ENCODE data around the gene DNAJC5G.
"Not testable (repeated sequence)": the region's sequence is repeated elsewhere in the genome, so short reads cannot be mapped to it uniquely, and the experiment has no call there.

DNAJC5G gene

DNA sequence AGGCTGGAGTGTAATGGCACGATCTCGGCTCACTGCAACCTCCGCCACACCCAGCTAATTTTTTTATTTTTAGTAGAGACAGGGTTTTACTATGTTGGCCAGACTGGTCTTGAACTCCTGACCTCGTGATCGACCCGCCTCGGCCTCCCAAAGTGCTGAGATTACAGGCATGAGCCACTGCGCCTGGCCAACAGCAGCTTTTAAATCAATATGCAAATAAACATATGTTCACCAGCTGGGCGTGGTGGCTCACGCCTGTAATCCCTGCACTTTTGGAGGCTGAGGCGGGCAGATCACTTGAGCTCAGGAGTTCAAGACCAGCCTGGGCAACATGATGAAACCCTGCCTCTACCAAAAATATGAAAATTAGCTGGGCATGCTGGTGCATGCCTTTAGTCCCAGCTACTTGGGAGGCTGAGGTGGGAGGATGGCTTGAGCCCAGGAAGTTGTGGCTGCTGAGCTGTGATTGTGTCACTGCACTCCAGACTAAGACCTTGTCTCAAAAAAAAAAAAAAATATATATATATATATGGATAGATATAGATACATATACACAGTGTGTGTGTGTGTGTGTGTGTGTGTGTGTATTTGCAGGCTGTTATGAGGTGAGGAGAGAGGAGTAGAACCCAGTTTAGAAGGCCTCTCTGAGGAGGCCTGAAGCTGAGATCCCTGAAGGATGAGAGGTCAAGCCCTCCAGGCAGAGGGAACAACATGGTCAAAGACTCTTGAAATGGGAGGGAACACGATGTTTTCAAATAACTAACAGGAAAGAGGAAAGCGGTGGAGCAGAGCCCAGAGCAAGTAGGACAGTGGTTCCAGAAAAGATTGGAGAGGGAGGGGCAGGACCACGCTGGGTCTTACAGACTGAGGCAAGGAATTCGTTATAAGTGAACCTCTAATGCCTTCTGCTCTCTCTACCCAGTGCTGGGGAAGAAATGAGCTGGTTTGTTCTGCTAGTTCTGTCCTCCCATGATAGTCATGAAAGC, 2.4 kb upstream of the DNAJC5G start:
- in situ Hi-C loops (cut with MboI; ENCODE audit: low pct_unique_long_range_greater_than_20kb, low sequenced_read_pairs): not testable (repeated sequence)

GRCh38 chr2:27278010-27278409, 2.8 kb downstream of the DNAJC5G start:
- no peak for DNase-seq
- in situ Hi-C loops (cut with MboI; ENCODE audit: low pct_unique_long_range_greater_than_20kb, low sequenced_read_pairs): no loop called here

More for the DNA sequence above, 2.4 kb upstream of the DNAJC5G start:
- peak; percentile 50 for DNase-seq

GRCh38 chr2:27280826-27281225, 5.6 kb downstream of the DNAJC5G start:
- DNase-seq: no peak
- in situ Hi-C loops (cut with MboI; ENCODE audit: low pct_unique_long_range_greater_than_20kb, low sequenced_read_pairs): no loop called here

GRCh38 chr2:27281442-27281841, 6.2 kb downstream of the DNAJC5G start:
- no peak for DNase-seq
- in situ Hi-C loops (cut with MboI; ENCODE audit: low pct_unique_long_range_greater_than_20kb, low sequenced_read_pairs): no loop called here

DNA sequence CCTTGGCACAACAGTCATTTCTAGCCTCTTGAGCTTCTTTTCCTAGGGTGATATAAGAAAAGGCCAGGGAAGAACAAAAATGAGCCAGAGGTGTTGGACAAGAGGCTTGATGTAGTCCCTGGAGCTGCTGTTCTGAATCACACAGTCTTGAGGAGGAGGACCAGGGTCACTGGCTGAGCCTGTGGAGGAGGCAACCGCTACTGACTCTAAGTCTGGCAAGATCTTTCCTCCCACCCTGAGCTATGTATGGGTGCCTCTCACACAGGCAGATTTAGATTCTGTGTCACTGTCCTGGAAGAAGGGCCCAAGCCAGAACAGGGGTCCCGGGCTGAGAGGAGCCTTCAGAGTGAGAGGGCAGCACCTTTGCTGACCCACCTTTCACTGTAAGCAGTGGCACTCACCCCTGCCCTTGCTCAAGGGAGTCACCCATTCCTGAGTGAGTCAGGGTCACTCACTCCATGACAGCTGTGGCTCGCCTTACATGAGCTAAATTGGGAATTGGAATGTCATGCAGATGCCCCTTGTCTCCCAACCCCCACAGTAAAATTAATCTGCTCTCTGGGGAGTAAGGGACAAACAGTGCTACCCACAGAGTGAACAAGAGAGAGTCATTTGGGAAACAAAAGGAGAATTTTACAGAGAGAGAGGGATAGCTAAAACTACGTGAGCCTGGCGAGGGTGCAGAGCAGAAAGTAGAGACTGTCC, 6.8 kb downstream of the DNAJC5G start, which contains the start of gene TRIM54:
TSS of gene TRIM54 (plus strand) at position 575 of the 705 bp plus-strand sequence. CDS start 303 bp downstream, outside the sequence.
- in situ Hi-C loops (cut with MboI; ENCODE audit: low pct_unique_long_range_greater_than_20kb, low sequenced_read_pairs): no loop called here

GRCh38 chr2:27282892-27283291, 7.7 kb downstream of the DNAJC5G start:
- in situ Hi-C loops (cut with MboI; ENCODE audit: low pct_unique_long_range_greater_than_20kb, low sequenced_read_pairs): no loop called here
- DNase-seq: no peak

More for the DNA sequence above, 6.8 kb downstream of the DNAJC5G start, which contains the start of gene TRIM54:
- no peak for DNase-seq

- no peak for DNase-seq
- in situ Hi-C loops (cut with MboI; ENCODE audit: low pct_unique_long_range_greater_than_20kb, low sequenced_read_pairs): no loop called here
Observed at GRCh38 chr2:27284996-27285395, 9.8 kb downstream of the DNAJC5G start.

DNA sequence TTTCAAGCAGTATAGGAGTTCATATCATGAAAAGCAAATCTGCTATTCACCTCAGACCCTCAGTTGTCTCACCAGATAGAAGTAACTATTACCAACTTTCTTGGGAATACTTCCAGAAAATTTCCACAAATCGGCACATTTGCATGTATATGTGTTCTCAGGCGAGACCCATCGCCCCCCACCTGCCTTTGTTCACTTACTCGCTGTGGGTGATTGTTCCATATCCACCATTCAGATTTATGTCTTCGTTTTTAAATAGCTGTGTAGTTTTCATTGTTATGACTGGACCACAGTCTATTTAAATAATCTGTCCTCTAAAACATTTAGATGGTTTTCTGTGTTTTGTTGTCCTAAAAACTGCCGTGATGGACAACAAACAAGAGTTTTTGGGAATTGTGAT, 10.2 kb downstream of the DNAJC5G start:
- in situ Hi-C loops (cut with MboI; ENCODE audit: low pct_unique_long_range_greater_than_20kb, low sequenced_read_pairs): no loop called here

DNA sequence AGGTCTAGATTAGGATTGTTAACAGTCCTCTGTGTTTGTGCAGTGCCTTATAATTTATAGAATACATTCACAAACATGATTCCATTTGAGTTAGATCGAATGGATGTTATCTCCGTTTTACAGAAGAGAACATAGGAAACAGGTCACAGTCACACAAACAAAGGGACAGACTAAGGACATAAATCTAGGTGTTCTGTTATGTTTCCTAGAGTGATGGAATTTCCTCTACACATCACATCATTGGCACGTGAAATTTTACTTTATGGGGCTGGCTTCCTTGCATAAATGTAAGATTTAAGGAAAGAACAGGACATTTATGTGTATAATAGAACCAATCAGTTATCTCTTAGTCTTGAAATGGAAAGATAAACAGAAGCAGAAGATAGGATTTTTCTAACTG, 13.4 kb downstream of the DNAJC5G start:
- in situ Hi-C loops (cut with MboI; ENCODE audit: low pct_unique_long_range_greater_than_20kb, low sequenced_read_pairs): no loop called here

More for the DNA sequence above, 10.2 kb downstream of the DNAJC5G start:
- no peak for DNase-seq

DNA sequence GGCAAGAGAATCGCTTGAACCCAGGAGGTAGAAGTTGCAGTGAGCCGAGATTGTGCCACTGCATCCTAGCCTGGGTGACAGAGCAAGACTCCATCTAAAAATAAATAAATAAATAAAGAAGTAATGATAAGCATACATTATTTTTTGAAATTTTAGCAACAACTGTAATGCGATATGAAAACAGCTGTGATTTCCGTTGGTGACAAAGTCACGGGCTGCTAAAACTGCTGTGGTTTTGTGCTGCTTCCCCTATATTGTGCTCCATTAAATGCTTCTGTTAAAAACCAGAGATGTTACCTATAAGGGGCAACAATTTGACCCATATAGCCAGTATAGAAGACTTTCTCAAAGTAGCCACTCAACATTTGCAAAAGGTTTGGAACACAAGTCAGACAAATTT, 15.3 kb downstream of the DNAJC5G start:
- DNase-seq: no peak
- in situ Hi-C loops (cut with MboI; ENCODE audit: low pct_unique_long_range_greater_than_20kb, low sequenced_read_pairs): no loop called here

More for the DNA sequence above, 13.4 kb downstream of the DNAJC5G start:
- no peak for DNase-seq

DNA sequence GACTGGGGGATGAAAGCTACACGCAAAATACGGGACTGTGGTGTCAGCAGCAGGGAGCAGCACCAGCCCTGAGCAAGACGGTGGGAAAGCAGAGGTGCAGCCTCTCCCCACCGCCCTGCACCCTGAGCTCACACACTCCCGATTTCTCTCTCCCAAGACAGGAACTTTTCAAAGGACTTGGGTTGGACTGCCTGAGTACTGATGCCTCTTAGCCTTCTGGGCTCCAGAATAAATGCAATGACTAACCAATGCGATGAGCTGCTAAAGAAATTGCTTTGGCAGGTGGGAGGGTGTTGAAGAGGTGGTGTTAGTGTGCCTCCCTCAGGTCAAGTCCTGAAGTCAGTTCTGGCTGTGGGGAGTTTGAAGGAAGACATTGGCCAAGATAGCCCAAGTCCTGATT, 16.6 kb downstream of the DNAJC5G start:
- no peak for DNase-seq
- in situ Hi-C loops (cut with MboI; ENCODE audit: low pct_unique_long_range_greater_than_20kb, low sequenced_read_pairs): no loop called here

DNA sequence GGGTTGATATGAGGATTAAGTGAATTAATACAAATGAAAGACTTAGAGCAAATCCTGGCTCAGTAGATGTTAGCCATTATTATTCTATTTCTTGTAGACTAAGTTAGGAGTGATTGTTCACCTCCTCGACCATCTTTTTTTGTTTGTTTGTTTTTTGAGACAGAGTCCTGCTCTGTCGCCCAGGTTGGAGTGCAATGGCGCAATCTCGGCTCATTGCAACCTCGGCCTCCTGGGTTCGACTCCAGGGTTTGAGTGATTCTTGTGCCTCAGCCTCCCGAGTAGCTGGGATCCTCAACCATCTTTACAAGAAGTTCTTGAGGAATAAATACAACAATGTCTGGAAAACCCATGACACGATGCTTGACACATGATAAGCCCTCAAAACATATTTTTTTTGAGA, 19.7 kb downstream of the DNAJC5G start:
- in situ Hi-C loops (cut with MboI; ENCODE audit: low pct_unique_long_range_greater_than_20kb, low sequenced_read_pairs): no loop called here
- DNase-seq: no peak

DNA sequence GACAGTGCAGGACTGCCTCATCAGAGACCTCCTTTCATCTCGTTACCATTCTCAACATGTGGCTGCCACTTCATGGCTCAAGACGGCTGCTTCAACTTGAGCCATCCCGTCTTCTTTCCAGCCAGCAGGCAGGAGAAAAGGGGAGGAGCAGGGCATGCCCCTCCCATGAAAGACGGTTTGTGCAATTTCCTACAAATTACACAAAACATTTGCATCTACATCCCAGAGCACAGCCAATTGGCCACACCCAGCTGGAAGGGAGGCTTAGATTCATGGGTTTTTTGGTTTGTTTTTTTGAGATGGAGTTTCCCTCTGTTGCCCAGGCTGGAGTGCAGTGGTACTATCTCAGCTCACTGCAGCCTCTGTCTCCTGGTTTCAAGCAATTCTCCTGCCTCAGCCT, 21.2 kb downstream of the DNAJC5G start:
- in situ Hi-C loops (cut with MboI; ENCODE audit: low pct_unique_long_range_greater_than_20kb, low sequenced_read_pairs): no loop called here

GRCh38 chr2:27297195-27297594, 22.0 kb downstream of the DNAJC5G start:
- no peak for DNase-seq
- in situ Hi-C loops (cut with MboI; ENCODE audit: low pct_unique_long_range_greater_than_20kb, low sequenced_read_pairs): no loop called here

More for the DNA sequence above, 21.2 kb downstream of the DNAJC5G start:
- DNase-seq: no peak

- no peak for DNase-seq
- in situ Hi-C loops (cut with MboI; ENCODE audit: low pct_unique_long_range_greater_than_20kb, low sequenced_read_pairs): no loop called here
Observed at GRCh38 chr2:27298391-27299080, 23.3 kb downstream of the DNAJC5G start.

DNA sequence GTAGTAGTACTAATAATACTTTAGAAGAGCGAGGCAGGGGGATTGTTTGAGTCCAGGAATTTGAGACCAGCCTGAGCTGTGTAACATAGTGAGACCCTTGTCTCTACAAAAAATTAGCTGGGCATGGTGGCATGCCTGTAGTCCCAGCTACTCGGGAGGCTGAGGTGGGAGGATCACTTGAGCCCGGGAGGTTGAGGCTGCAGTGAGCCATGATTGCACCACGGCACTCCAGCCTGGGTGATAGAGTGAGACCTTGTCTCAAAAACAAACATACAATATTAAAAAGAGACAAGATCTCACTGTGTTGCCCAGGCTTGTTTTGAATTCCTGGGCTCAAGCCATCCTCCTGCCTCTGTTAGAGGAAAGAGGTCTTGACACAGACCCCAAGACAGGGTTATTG, 25.4 kb downstream of the DNAJC5G start:
- in situ Hi-C loops (cut with MboI; ENCODE audit: low pct_unique_long_range_greater_than_20kb, low sequenced_read_pairs); DNase-seq: not testable (repeated sequence)

DNA sequence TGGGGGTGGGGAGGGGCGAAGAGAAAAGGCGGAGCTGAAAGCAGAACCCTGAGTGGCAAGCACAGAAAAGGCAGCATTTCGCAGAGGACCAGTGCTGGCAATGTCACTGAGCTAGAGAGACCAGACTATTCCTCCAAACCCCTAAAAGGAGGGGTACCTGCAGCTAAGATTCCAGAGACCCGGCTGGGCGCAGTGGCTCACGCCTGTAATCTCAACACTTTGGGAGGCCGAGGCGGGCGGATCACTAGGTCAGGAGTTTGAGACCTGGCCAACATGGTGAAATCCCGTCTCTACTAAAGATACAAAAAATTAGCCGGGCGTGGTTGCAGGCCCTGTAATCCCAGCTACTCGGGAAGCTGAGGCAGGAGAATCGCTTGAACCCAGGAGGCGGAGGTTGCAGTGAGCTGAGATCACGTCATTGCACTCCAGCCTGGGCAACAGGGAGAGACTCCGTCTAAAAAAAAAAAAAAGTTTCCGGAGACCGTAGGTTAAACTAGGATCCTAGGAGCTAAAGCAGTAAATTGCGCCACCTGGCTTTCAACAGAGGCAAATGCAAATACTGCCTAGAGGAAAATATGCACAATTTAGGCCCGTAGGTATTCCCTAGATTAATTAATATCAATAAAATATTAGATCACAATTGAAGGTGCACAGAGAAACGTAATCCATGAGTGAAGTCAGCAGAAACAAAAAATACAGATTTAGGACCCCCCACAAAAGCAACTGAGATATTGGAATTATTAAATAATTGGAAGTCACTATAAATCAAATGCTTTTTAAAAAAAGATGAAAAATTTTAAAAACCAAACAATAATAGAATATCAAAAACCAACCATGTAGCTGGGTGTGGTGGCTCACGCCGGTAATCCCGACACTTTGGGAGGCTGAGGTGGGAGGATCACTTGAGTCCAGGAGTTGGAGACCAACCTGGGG, 28.1 kb downstream of the DNAJC5G start:
- in situ Hi-C loops (cut with MboI; ENCODE audit: low pct_unique_long_range_greater_than_20kb, low sequenced_read_pairs): no loop called here
- peak; percentile 79 for DNase-seq

GRCh38 chr2:27304488-27305240, 29.4 kb downstream of the DNAJC5G start:
- DNase-seq: no peak
- in situ Hi-C loops (cut with MboI; ENCODE audit: low pct_unique_long_range_greater_than_20kb, low sequenced_read_pairs): no loop called here

Measured in KBM-7 (cell line).